H9 (cell line): ENCODE data around the gene TRPC4AP. TPM values are rescaled to one million over a fixed set of nuclear protein-coding genes. Genes with fewer than 3 reads are reported as not detected.

Experiments used
- DNase-seq: peaks from one replicate; pipeline ENCODE4 v3.0.0-alpha.2; 2017
- H2AFZ ChIP-seq: one replicate; pipeline ENCODE4 v1.6.1; 2013; ENCODE audit warnings: mild to moderate bottlenecking, low read length, control low read depth, moderate library complexity
- H2AK5ac ChIP-seq: 2 replicates; pipeline ENCODE4 v1.6.1; 2013; ENCODE audit warnings: low read length, control low read depth, mixed read lengths; ENCODE audit not compliant: insufficient read length
- H2BK120ac ChIP-seq: one replicate; pipeline ENCODE4 v1.6.1; 2013; ENCODE audit warnings: low read depth, mild to moderate bottlenecking, low read length, control low read depth, inconsistent platforms; ENCODE audit not compliant: poor library complexity, severe bottlenecking
- H2BK12ac ChIP-seq: 2 replicates; pipeline ENCODE4 v1.6.1; 2013; ENCODE audit warnings: low read length, control low read depth, mixed read lengths, low read depth; ENCODE audit not compliant: insufficient read length
- H2BK15ac ChIP-seq: 2 replicates; pipeline ENCODE4 v1.6.1; 2013; ENCODE audit warnings: low read depth, low read length, control low read depth
- H2BK20ac ChIP-seq: one replicate; pipeline ENCODE4 v1.6.1; 2013; ENCODE audit warnings: low read depth, mild to moderate bottlenecking, low read length, control low read depth, inconsistent platforms; ENCODE audit not compliant: poor library complexity, severe bottlenecking
- H2BK5ac ChIP-seq: 2 replicates; pipeline ENCODE4 v1.6.1; 2013; ENCODE audit warnings: low read length, control low read depth, mixed read lengths; ENCODE audit not compliant: insufficient read length
- H3K14ac ChIP-seq: 2 replicates; pipeline ENCODE4 v1.6.1; 2013; ENCODE audit warnings: low read length, control low read depth; ENCODE audit not compliant: insufficient read depth
- H3K18ac ChIP-seq: 2 replicates; pipeline ENCODE4 v1.6.1; 2013; ENCODE audit warnings: low read depth, mild to moderate bottlenecking, mixed read lengths, low read length, control low read depth; ENCODE audit not compliant: insufficient read length
- H3K23ac ChIP-seq: 2 replicates; pipeline ENCODE4 v1.6.1; 2013; ENCODE audit warnings: low read length, control low read depth, mixed read lengths, low read depth; ENCODE audit not compliant: insufficient read length
- H3K23me2 ChIP-seq: 2 replicates; pipeline ENCODE4 v1.6.1; 2013; ENCODE audit warnings: low read depth, mild to moderate bottlenecking, mixed read lengths, low read length, control low read depth; ENCODE audit not compliant: insufficient read length, poor library complexity, severe bottlenecking
- H3K27ac ChIP-seq: 2 replicates; pipeline ENCODE4 v1.5.1; 2013; ENCODE audit warnings: low read length, control low read depth, mixed read lengths, low read depth; ENCODE audit not compliant: insufficient read length
- H3K27me3 ChIP-seq: 2 replicates; pipeline ENCODE4 v1.6.1; 2013; ENCODE audit warnings: low read length, control low read depth, inconsistent platforms; ENCODE audit not compliant: insufficient read depth
- H3K4ac ChIP-seq: 2 replicates; pipeline ENCODE4 v1.6.1; 2013; ENCODE audit warnings: low read depth, mild to moderate bottlenecking, control low read depth, inconsistent platforms, low read length, moderate library complexity
- H3K4me1 ChIP-seq: 2 replicates; pipeline ENCODE4 v1.6.1; 2013; ENCODE audit warnings: low read length, control low read depth, inconsistent platforms; ENCODE audit not compliant: insufficient read depth
- H3K4me2 ChIP-seq: 2 replicates; pipeline ENCODE4 v1.6.1; 2013; ENCODE audit warnings: low read length, control low read depth, mixed read lengths; ENCODE audit not compliant: insufficient read length, insufficient read depth
- H3K56ac ChIP-seq: 2 replicates; pipeline ENCODE4 v1.6.1; 2013; ENCODE audit warnings: low read depth, mild to moderate bottlenecking, mixed read lengths, low read length, control low read depth; ENCODE audit not compliant: insufficient read length
- H3K79me1 ChIP-seq: 2 replicates; pipeline ENCODE4 v1.6.1; 2013; ENCODE audit warnings: low read depth, mild to moderate bottlenecking, moderate library complexity, low read length, control low read depth, inconsistent platforms; ENCODE audit not compliant: insufficient read depth, poor library complexity, severe bottlenecking
- H3K79me2 ChIP-seq: 2 replicates; pipeline ENCODE4 v1.6.1; 2013; ENCODE audit warnings: low read length, control low read depth, inconsistent platforms; ENCODE audit not compliant: insufficient read depth
- H3K9ac ChIP-seq: 2 replicates; pipeline ENCODE4 v1.6.1; 2013; ENCODE audit warnings: low read length, control low read depth, mixed read lengths; ENCODE audit not compliant: insufficient read length; ENCODE audit errors: extremely low read depth
- H3K9me3 ChIP-seq: one replicate; pipeline ENCODE4 v1.6.1; 2013; ENCODE audit warnings: low read depth, low read length, inconsistent platforms; ENCODE audit not compliant: control insufficient read depth
- H3T11ph ChIP-seq: one replicate; pipeline ENCODE4 v1.6.1; 2013; ENCODE audit warnings: mild to moderate bottlenecking, low read length, control low read depth, inconsistent platforms
- H4K20me1 ChIP-seq: one replicate; pipeline ENCODE4 v1.6.1; 2013; ENCODE audit not compliant: control insufficient read depth, insufficient read length, insufficient read depth
- H4K5ac ChIP-seq: 2 replicates; pipeline ENCODE4 v1.6.1; 2013; ENCODE audit warnings: low read depth, mild to moderate bottlenecking, mixed read lengths, low read length, control low read depth; ENCODE audit not compliant: insufficient read length
- H4K8ac ChIP-seq: replicated peaks from 2 replicates; pipeline ENCODE4 v1.6.1; 2013; ENCODE audit warnings: low read length, control low read depth, mixed read lengths, low read depth; ENCODE audit not compliant: insufficient read length
- H4K91ac ChIP-seq: 2 replicates; pipeline ENCODE4 v1.6.1; 2013; ENCODE audit warnings: low read depth, mild to moderate bottlenecking, moderate library complexity, mixed read lengths, low read length, control low read depth; ENCODE audit not compliant: insufficient read length
- H3K27ac Mint-ChIP-seq, 3 experiments: 2 replicates in 2 of 3; 3 replicates in 1 of 3; pipeline ENCODE4 v1.8.0; 2020 to 2021; ENCODE audit warnings: mixed read lengths in 3 of 3, mild to moderate bottlenecking in 1 of 3, moderate library complexity in 1 of 3
- H3K27me3 Mint-ChIP-seq: 2 replicates; pipeline ENCODE4 v1.8.0; 2021; ENCODE audit warnings: low read depth, mild to moderate bottlenecking, moderate library complexity, mixed read lengths
- H3K36me3 Mint-ChIP-seq, 3 experiments: 2 replicates in 2 of 3; 3 replicates in 1 of 3; pipeline ENCODE4 v1.8.0; 2020 to 2021; ENCODE audit warnings: low read depth in 3 of 3, mixed read lengths in 3 of 3; ENCODE audit not compliant: insufficient read depth in 1 of 3
- H3K4me1 Mint-ChIP-seq, 2 experiments: 2 replicates each; pipeline ENCODE4 v1.8.0; 2020; ENCODE audit warnings: mixed read lengths in 2 of 2
- H3K4me3 Mint-ChIP-seq, 2 experiments: 2 replicates in 1 of 2; 3 replicates in 1 of 2; pipeline ENCODE4 v1.8.0; 2020 to 2021; ENCODE audit warnings: mild to moderate bottlenecking in 2 of 2, mixed read lengths in 2 of 2, moderate library complexity in 1 of 2
- H3K9me3 Mint-ChIP-seq, 2 experiments: 2 replicates in 1 of 2; 3 replicates in 1 of 2; pipeline ENCODE4 v1.8.0; 2020; ENCODE audit warnings: mild to moderate bottlenecking in 2 of 2, mixed read lengths in 2 of 2, moderate library complexity in 1 of 2
- WGBS: extraction: QIAGEN DNeasy Blood & Tissue Kit; methylation state at CpG from one replicate; pipeline ENCODE4 v1.1.7; 2013; ENCODE audit warnings: missing lambda C conversion rate, low lambda C conversion rate, mixed read lengths; ENCODE audit not compliant: insufficient read length; ENCODE audit errors: extremely low coverage; 5-methylcytosine and 5-hydroxymethylcytosine counted together
- total RNA-seq: library from RNA; stranded (reverse); gene quantifications from 2 replicates; pipeline ENCODE4 v1.2.1, GENCODE V29; 2021
- TF ChIP-seq, protein P1 (sequence below): fragments of 200-600 bp; sonication (generic); conservative IDR thresholded peaks from 3 replicates; pipeline ENCODE4 v1.8.0; 2021; ENCODE audit warnings: antibody characterized with exemption, mild to moderate bottlenecking

The TRPC4AP gene
- total RNA-seq, 1 experiment from 2014 or later, result 93.9 TPM

DNA sequence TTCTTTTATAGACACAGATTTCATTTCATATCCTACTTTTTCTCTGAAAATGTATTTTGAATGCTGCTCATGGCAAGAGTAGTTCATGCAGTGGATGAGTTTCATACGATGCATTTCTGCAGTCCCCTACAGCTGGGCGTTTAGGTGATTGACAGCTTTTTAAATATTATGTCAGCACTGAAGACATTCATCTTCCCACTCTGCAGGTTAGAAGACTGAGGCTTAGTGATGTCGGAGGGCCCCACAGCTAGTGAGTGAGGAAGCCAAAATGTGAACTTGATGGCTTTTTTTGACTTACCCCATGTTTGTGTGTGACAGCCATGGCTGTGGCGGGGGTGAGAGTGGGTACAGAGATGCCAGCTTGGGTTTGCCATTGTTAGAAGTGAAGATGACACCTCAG lies 103.5 kb downstream of the TRPC4AP start:
- Mint-ChIP-seq H3K27me3 (peaks cover 46% of the 10 kb centered on the region), H3K4me1 (peaks cover 29 to 32% of the 10 kb centered on the region in 2 experiments), H3K27ac (no peak overlapping the region; a peak in 1 of 7 replicates), H3K4me3 (no peak overlapping the region), H3K36me3 (no peaks in the 10 kb centered on the region; a peak in 2 of 7 replicates), H3K9me3 (no peaks in the 10 kb centered on the region)
- Histone ChIP-seq H3K27ac (no peak overlapping the region), H3K27me3 (no peaks in the 10 kb centered on the region), H3T11ph (no peak overlapping the region), H2BK120ac (no peak overlapping the region), H2AFZ (no peak overlapping the region), H3K4me2 (no peak overlapping the region), H3K9me3 (no peaks in the 10 kb centered on the region), H3K23ac (no peak overlapping the region), H3K4me1 (no peaks in the 10 kb centered on the region; the same call in 1 of the 2 replicates), H3K14ac (no peak overlapping the region), H4K5ac (no peak overlapping the region), H2BK15ac (no peak overlapping the region), H4K20me1 (no peaks in the 10 kb centered on the region), H3K4ac (no peak overlapping the region), H2BK5ac (no peak overlapping the region), H3K56ac (no peak overlapping the region), H3K18ac (no peak overlapping the region), H3K23me2 (no peaks in the 10 kb centered on the region), H4K91ac (no peak overlapping the region), H3K79me1 (no peaks in the 10 kb centered on the region), H2AK5ac (no peak overlapping the region), H3K9ac (no peak overlapping the region), H4K8ac (no peak overlapping the region), H2BK20ac (no peak overlapping the region), H3K79me2 (no peaks in the 10 kb centered on the region), H2BK12ac (no peak overlapping the region)
- TF ChIP-seq, protein P1, sequence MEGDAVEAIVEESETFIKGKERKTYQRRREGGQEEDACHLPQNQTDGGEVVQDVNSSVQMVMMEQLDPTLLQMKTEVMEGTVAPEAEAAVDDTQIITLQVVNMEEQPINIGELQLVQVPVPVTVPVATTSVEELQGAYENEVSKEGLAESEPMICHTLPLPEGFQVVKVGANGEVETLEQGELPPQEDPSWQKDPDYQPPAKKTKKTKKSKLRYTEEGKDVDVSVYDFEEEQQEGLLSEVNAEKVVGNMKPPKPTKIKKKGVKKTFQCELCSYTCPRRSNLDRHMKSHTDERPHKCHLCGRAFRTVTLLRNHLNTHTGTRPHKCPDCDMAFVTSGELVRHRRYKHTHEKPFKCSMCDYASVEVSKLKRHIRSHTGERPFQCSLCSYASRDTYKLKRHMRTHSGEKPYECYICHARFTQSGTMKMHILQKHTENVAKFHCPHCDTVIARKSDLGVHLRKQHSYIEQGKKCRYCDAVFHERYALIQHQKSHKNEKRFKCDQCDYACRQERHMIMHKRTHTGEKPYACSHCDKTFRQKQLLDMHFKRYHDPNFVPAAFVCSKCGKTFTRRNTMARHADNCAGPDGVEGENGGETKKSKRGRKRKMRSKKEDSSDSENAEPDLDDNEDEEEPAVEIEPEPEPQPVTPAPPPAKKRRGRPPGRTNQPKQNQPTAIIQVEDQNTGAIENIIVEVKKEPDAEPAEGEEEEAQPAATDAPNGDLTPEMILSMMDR, result no peak
- WGBS, result no CpG with 5 or more reads among the region's 4 CpGs
- no peak for DNase-seq
